ENCODE measurements around the gene RPL10. TPM values are rescaled to one million over a fixed set of nuclear protein-coding genes. Genes with fewer than 3 reads are reported as not detected.

RPL10 gene
- polyA plus RNA-seq, 1 experiment = 3,912 TPM

- no peak for DNase-seq (ENCODE audit: low read depth, low spot score)
- POLR2A ChIA-PET = no interaction called here
- no peak for TF ChIP-seq CTCF (IDR thresholded peaks at IDR 0.05; ENCODE audit: low read depth, low read length)
- Histone ChIP-seq H3K27me3 (ENCODE audit: control insufficient read depth, insufficient read depth, low read length) (no peaks in the 10 kb centered on the region), H3K4me3 (ENCODE audit: low read depth, low read length) (peak within 1 kb of the TSS; percentile 66), H3K9me3 (ENCODE audit: control insufficient read depth, insufficient read depth, low read length) (no peaks in the 10 kb centered on the region), H3K27ac (ENCODE audit: low read depth, low read length) (peak within 1 kb of the TSS; percentile 73)
- CTCF ChIA-PET = interaction anchor here (0.6 kb wide), 2 partner anchors 8 to 757 kb away, joined by 3 read pairs; no protein-coding TSS in a partner anchor
These were observed 46.0 kb downstream of the RPL10 start, which contains the start of gene FAM50A for GRCh38 chrX:154443992-154444754. Gene FAM50A (plus strand): TSS chrX:154444141. CDS start chrX:154444236, 95 bp downstream.

GRCh38 chrX:154444755-154445246, 46.6 kb downstream of the RPL10 start:
- POLR2A ChIA-PET = interaction anchor here (0.6 kb wide), 1 partner anchor 66 kb away, joined by 4 read pairs; the partner anchor contains the start of gene EMD
- CTCF ChIA-PET = interaction anchor here (0.6 kb wide), 1 partner anchor 758 kb away, joined by 3 read pairs; no protein-coding TSS in a partner anchor

GRCh38 chrX:154445776-154446175, 47.6 kb downstream of the RPL10 start:
- no peak for DNase-seq (ENCODE audit: low read depth, low spot score)
- H3K27me3 ChIP-seq (ENCODE audit: control insufficient read depth, insufficient read depth, low read length) = no peaks in the 10 kb centered on the region
- no peaks in the 10 kb centered on the region for H3K9me3 ChIP-seq (ENCODE audit: control insufficient read depth, insufficient read depth, low read length)
- no peak for TF ChIP-seq CTCF (IDR thresholded peaks at IDR 0.05; ENCODE audit: low read depth, low read length)
- no peak overlapping the region for H3K27ac ChIP-seq (ENCODE audit: low read depth, low read length)
- POLR2A ChIA-PET = no interaction called here
- no peak overlapping the region for H3K4me3 ChIP-seq (ENCODE audit: low read depth, low read length)
- CTCF ChIA-PET = no interaction called here

More at GRCh38 chrX:154444755-154445246, 46.6 kb downstream of the RPL10 start:
- H3K27ac ChIP-seq (ENCODE audit: low read depth, low read length) = no peak overlapping the region
- peak overlapping the region; percentile 66 for H3K4me3 ChIP-seq (ENCODE audit: low read depth, low read length)
- no peak for TF ChIP-seq CTCF (IDR thresholded peaks at IDR 0.05; ENCODE audit: low read depth, low read length)
- no peaks in the 10 kb centered on the region for H3K27me3 ChIP-seq (ENCODE audit: control insufficient read depth, insufficient read depth, low read length)
- DNase-seq (ENCODE audit: low read depth, low spot score) = no peak
- H3K9me3 ChIP-seq (ENCODE audit: control insufficient read depth, insufficient read depth, low read length) = no peaks in the 10 kb centered on the region

- ChIA-PET CTCF (no interaction called here), POLR2A (no interaction called here)
- Histone ChIP-seq H3K27me3 (ENCODE audit: control insufficient read depth, insufficient read depth, low read length) (no peaks in the 10 kb centered on the region), H3K4me3 (ENCODE audit: low read depth, low read length) (no peak overlapping the region), H3K27ac (ENCODE audit: low read depth, low read length) (no peak overlapping the region), H3K9me3 (ENCODE audit: control insufficient read depth, insufficient read depth, low read length) (no peaks in the 10 kb centered on the region)
- TF ChIP-seq CTCF (IDR thresholded peaks at IDR 0.05; ENCODE audit: low read depth, low read length) = no peak
- no peak for DNase-seq (ENCODE audit: low read depth, low spot score)
These were observed 48.3 kb downstream of the RPL10 start for GRCh38 chrX:154446430-154446829.

- ChIA-PET CTCF (no interaction called here), POLR2A (interaction anchor here (0.7 kb wide), 1 partner anchor 31 kb away, joined by 5 read pairs; no protein-coding TSS in a partner anchor)
- no peak for DNase-seq (ENCODE audit: low read depth, low spot score)
- no peak overlapping the region for H3K4me3 ChIP-seq (ENCODE audit: low read depth, low read length)
- H3K27me3 ChIP-seq (ENCODE audit: control insufficient read depth, insufficient read depth, low read length) = no peaks in the 10 kb centered on the region
- H3K9me3 ChIP-seq (ENCODE audit: control insufficient read depth, insufficient read depth, low read length) = no peaks in the 10 kb centered on the region
- no peak overlapping the region for H3K27ac ChIP-seq (ENCODE audit: low read depth, low read length)
- TF ChIP-seq CTCF (IDR thresholded peaks at IDR 0.05; ENCODE audit: low read depth, low read length) = no peak
These were observed 50.3 kb downstream of the RPL10 start for GRCh38 chrX:154448484-154448883.

All from AG04450 (cell line).